ENCODE results near the gene ATP6V0A1.

ATP6V0A1 gene

GRCh38 chr17:42514279-42514678 is 55.6 kb downstream of the ATP6V0A1 start:
- no peak for DNase-seq (ENCODE audit: low spot score)
- TF ChIP-seq CTCF (IDR thresholded peaks at IDR 0.05; ENCODE audit: borderline replicate concordance, control extremely low read depth, extremely low read depth, insufficient read depth, missing control alignments), result no peak
- in situ Hi-C loops (cut with MboI; ENCODE audit: low sequenced_read_pairs, unreplicated experiment), result no loop called here

- no peak for TF ChIP-seq CTCF (IDR thresholded peaks at IDR 0.05; ENCODE audit: borderline replicate concordance, control extremely low read depth, extremely low read depth, insufficient read depth, missing control alignments)
Measured at GRCh38 chr17:42514867-42515266, 56.2 kb downstream of the ATP6V0A1 start.

GRCh38 chr17:42517516-42517915 is 58.8 kb downstream of the ATP6V0A1 start:
- in situ Hi-C loops (cut with MboI; ENCODE audit: low sequenced_read_pairs, unreplicated experiment), result no loop called here
- peak; percentile 95 for TF ChIP-seq CTCF (IDR thresholded peaks at IDR 0.05; ENCODE audit: borderline replicate concordance, control extremely low read depth, extremely low read depth, insufficient read depth, missing control alignments)
- peak; percentile 84 for DNase-seq (ENCODE audit: low spot score)

More at GRCh38 chr17:42514867-42515266, 56.2 kb downstream of the ATP6V0A1 start:
- no peak for DNase-seq (ENCODE audit: low spot score)
- in situ Hi-C loops (cut with MboI; ENCODE audit: low sequenced_read_pairs, unreplicated experiment), result no loop called here

GRCh38 chr17:42518046-42518754 is 59.5 kb downstream of the ATP6V0A1 start:
- in situ Hi-C loops (cut with MboI; ENCODE audit: low sequenced_read_pairs, unreplicated experiment), result no loop called here
- TF ChIP-seq CTCF (IDR thresholded peaks at IDR 0.05; ENCODE audit: borderline replicate concordance, control extremely low read depth, extremely low read depth, insufficient read depth, missing control alignments), result no peak
- DNase-seq (ENCODE audit: low spot score), result no peak

- in situ Hi-C loops (cut with MboI; ENCODE audit: low sequenced_read_pairs, unreplicated experiment), result no loop called here
- DNase-seq (ENCODE audit: low spot score), result no peak
- TF ChIP-seq CTCF (IDR thresholded peaks at IDR 0.05; ENCODE audit: borderline replicate concordance, control extremely low read depth, extremely low read depth, insufficient read depth, missing control alignments), result no peak
Measured at GRCh38 chr17:42518755-42519545, 60.3 kb downstream of the ATP6V0A1 start.

GRCh38 chr17:42519546-42520491 is 61.1 kb downstream of the ATP6V0A1 start:
- TF ChIP-seq CTCF (IDR thresholded peaks at IDR 0.05; ENCODE audit: borderline replicate concordance, control extremely low read depth, extremely low read depth, insufficient read depth, missing control alignments), result no peak
- DNase-seq (ENCODE audit: low spot score), result no peak
- in situ Hi-C loops (cut with MboI; ENCODE audit: low sequenced_read_pairs, unreplicated experiment), result no loop called here
